Measurements from ENCODE around the gene CARF. TPM values are rescaled to one million over a fixed set of nuclear protein-coding genes. Genes with fewer than 3 reads are reported as not detected.
"Not testable (repeated sequence)": the region's sequence is repeated elsewhere in the genome, so short reads cannot be mapped to it uniquely, and the experiment has no call there.

CARF gene
- total and polyA plus RNA-seq, 2 donors: 7.0 to 14.1 TPM

DNA sequence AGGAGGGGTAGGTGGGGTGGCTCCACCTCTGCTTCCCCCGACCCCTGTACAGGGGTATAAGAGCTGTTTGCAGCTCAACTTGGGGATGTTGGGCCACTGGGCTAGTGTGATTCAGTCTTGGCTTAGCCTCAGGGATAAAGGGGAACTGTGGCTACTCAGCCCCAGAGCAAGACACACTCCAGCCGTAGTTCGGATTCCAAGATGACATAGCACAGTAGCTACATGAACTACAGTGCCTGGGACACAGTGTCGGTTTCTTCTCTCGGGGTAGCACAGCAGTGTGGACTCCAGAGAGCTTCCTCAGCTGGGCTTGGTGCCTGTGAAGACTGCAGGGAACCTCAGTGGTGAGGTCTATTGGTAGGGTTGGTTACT, 21.1 kb downstream of the CARF start:
- H3K4me1 ChIP-seq (ENCODE audit: control insufficient read depth in 2 of 2, insufficient read depth in 2 of 2, low read length in 2 of 2): no peaks in the 10 kb centered on the region
- no peak overlapping the region for H3K4me3 ChIP-seq (ENCODE audit: low read length in 2 of 2)
- H3K36me3 ChIP-seq (ENCODE audit: control insufficient read depth in 2 of 2, insufficient read depth in 2 of 2, low read length in 1 of 2): peaks cover 6 to 19% of the 10 kb centered on the region in 2 donors
- no peak for DNase-seq (ENCODE audit: low read depth in 6 of 9, low spot score in 9 of 9)
- no peaks in the 10 kb centered on the region for H3K27me3 ChIP-seq (ENCODE audit: control insufficient read depth in 2 of 2, insufficient read depth in 1 of 2, low read length in 1 of 2)
- WGBS: 98% methylated on average over 5 of the region's 5 CpGs
- H3K27ac ChIP-seq (ENCODE audit: low read depth in 1 of 2, low read length in 1 of 2): no peak overlapping the region
- H3K9me3 ChIP-seq (ENCODE audit: control insufficient read depth in 2 of 2, insufficient read depth in 1 of 2, low read length in 1 of 2): no peaks in the 10 kb centered on the region

DNA sequence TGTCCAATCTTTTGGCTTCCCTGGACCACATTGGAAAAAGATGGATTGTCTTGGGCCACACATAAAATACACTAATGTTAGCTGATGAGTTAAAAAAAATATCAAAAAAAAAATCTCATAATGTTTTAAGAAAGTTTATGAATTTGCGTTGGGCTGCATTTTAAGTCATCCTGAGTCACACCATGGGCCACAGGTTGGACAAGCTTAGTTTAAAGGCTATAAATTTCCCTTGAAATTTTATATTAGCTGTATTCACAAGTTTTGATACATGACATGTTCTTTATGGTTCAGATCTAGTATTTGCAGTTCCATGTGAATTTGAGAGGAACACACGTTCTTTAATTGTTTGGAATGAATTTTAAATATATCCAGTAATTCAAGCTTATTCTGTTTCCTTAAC, 21.9 kb downstream of the CARF start:
- Histone ChIP-seq H3K27me3 (ENCODE audit: control insufficient read depth in 2 of 2, insufficient read depth in 1 of 2, low read length in 1 of 2) (no peaks in the 10 kb centered on the region), H3K4me3 (ENCODE audit: low read length in 2 of 2) (no peak overlapping the region), H3K27ac (ENCODE audit: low read depth in 1 of 2, low read length in 1 of 2) (no peak overlapping the region), H3K9me3 (ENCODE audit: control insufficient read depth in 2 of 2, insufficient read depth in 1 of 2, low read length in 1 of 2) (no peaks in the 10 kb centered on the region), H3K4me1 (ENCODE audit: control insufficient read depth in 2 of 2, insufficient read depth in 2 of 2, low read length in 2 of 2) (no peaks in the 10 kb centered on the region), H3K36me3 (ENCODE audit: control insufficient read depth in 2 of 2, insufficient read depth in 2 of 2, low read length in 1 of 2) (peaks cover 10 to 19% of the 10 kb centered on the region in 2 donors)
- WGBS: 94% methylated on average over 2 of the region's 2 CpGs
- no peak for DNase-seq (ENCODE audit: low read depth in 6 of 9, low spot score in 9 of 9)

- WGBS: 88% methylated on average over 2 of the region's 2 CpGs
- Histone ChIP-seq H3K27me3 (ENCODE audit: control insufficient read depth in 2 of 2, insufficient read depth in 1 of 2, low read length in 1 of 2) (no peaks in the 10 kb centered on the region), H3K36me3 (ENCODE audit: control insufficient read depth in 2 of 2, insufficient read depth in 2 of 2, low read length in 1 of 2) (peaks cover 10 to 19% of the 10 kb centered on the region in 2 donors), H3K4me1 (ENCODE audit: control insufficient read depth in 2 of 2, insufficient read depth in 2 of 2, low read length in 2 of 2) (no peaks in the 10 kb centered on the region), H3K27ac (ENCODE audit: low read depth in 1 of 2, low read length in 1 of 2) (no peak overlapping the region), H3K4me3 (ENCODE audit: low read length in 2 of 2) (no peak overlapping the region), H3K9me3 (ENCODE audit: control insufficient read depth in 2 of 2, insufficient read depth in 1 of 2, low read length in 1 of 2) (no peaks in the 10 kb centered on the region)
- DNase-seq (ENCODE audit: low read depth in 6 of 9, low spot score in 9 of 9): no peak
Observed at GRCh38 chr2:202934456-202934855, 22.4 kb downstream of the CARF start.

DNA sequence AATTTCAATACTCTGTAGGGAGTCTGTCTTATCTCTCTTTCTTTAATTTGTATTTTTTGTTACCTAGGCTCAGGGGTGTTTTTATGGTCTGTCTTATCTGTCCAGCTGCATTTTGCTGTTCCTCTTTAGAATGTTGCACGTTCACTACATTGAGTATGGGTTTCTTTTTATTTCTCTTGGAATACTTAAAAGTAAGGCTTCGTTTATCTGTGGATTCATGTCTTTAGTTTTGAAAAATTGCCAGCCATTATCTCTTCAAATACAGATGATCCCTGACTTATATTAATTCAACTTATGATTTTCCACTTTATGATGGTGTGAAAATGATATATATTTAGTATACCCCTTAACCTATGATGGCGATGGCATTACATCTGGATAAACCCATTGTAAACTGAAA, 26.9 kb downstream of the CARF start:
- 98% methylated on average over 3 of the region's 3 CpGs for WGBS
- no peak for DNase-seq (ENCODE audit: low read depth in 6 of 9, low spot score in 9 of 9)
- peaks cover 6 to 12% of the 10 kb centered on the region in 2 donors for H3K36me3 ChIP-seq (ENCODE audit: control insufficient read depth in 2 of 2, insufficient read depth in 2 of 2, low read length in 1 of 2)
- no peaks in the 10 kb centered on the region for H3K9me3 ChIP-seq (ENCODE audit: control insufficient read depth in 2 of 2, insufficient read depth in 1 of 2, low read length in 1 of 2)
- no peaks in the 10 kb centered on the region for H3K4me1 ChIP-seq (ENCODE audit: control insufficient read depth in 2 of 2, insufficient read depth in 2 of 2, low read length in 2 of 2)
- H3K4me3 ChIP-seq (ENCODE audit: low read length in 2 of 2): no peak overlapping the region
- no peak overlapping the region for H3K27ac ChIP-seq (ENCODE audit: low read depth in 1 of 2, low read length in 1 of 2)
- no peaks in the 10 kb centered on the region for H3K27me3 ChIP-seq (ENCODE audit: control insufficient read depth in 2 of 2, insufficient read depth in 1 of 2, low read length in 1 of 2)

DNA sequence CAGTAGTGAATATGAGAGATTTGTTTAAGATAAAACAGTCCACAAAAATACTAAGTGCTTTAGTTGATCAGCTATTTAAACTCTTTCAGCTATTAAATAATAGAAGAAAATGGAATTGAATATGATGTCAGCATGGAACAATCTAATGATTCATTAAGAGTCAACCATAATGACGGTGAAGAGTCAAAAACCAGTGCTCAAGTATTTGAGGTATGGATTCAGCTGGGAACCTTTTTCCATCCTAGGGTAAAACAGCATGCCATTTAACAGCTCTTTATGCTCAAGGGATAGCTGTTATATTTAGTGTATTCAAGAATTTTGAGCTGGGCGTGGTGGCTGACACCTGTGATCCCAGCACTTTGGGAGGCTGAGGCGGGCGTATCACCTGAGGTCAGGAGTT, 29.7 kb downstream of the CARF start:
- Histone ChIP-seq H3K4me1 (ENCODE audit: control insufficient read depth in 2 of 2, insufficient read depth in 2 of 2, low read length in 2 of 2) (no peaks in the 10 kb centered on the region), H3K27me3 (ENCODE audit: control insufficient read depth in 2 of 2, insufficient read depth in 1 of 2, low read length in 1 of 2) (no peaks in the 10 kb centered on the region), H3K36me3 (ENCODE audit: control insufficient read depth in 2 of 2, insufficient read depth in 2 of 2, low read length in 1 of 2) (peaks cover 0 to 16% of the 10 kb centered on the region in 2 donors), H3K27ac (ENCODE audit: low read depth in 1 of 2, low read length in 1 of 2) (no peak overlapping the region), H3K9me3 (ENCODE audit: control insufficient read depth in 2 of 2, insufficient read depth in 1 of 2, low read length in 1 of 2) (no peaks in the 10 kb centered on the region), H3K4me3 (ENCODE audit: low read length in 2 of 2) (no peak overlapping the region)
- WGBS: 96% methylated on average over 4 of the region's 4 CpGs
- DNase-seq (ENCODE audit: low read depth in 6 of 9, low spot score in 9 of 9): no peak

DNA sequence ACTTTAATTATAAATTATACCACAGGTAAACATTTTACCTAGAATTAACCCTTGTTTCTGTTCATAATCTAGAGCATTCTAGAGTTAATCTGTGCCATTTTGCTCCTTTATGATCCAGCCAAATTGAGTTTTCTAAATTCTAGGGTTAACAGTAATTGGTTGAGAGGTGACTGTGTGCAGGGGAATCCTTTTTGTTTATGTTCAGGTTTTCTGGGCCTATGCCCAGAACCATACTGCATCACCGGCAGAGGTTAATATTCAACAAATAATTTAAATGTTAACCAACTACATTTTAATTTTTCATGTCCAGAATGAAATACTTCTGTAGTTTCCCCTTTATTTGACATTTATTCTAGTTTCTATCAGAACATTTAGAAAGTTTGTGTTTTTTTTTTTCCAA, 32.3 kb downstream of the CARF start:
- Histone ChIP-seq H3K27me3 (ENCODE audit: control insufficient read depth in 2 of 2, insufficient read depth in 1 of 2, low read length in 1 of 2) (no peaks in the 10 kb centered on the region), H3K4me1 (ENCODE audit: control insufficient read depth in 2 of 2, insufficient read depth in 2 of 2, low read length in 2 of 2) (no peaks in the 10 kb centered on the region), H3K27ac (ENCODE audit: low read depth in 1 of 2, low read length in 1 of 2) (no peak overlapping the region), H3K4me3 (ENCODE audit: low read length in 2 of 2) (no peak overlapping the region), H3K36me3 (ENCODE audit: control insufficient read depth in 2 of 2, insufficient read depth in 2 of 2, low read length in 1 of 2) (peaks cover 0 to 12% of the 10 kb centered on the region in 2 donors), H3K9me3 (ENCODE audit: control insufficient read depth in 2 of 2, insufficient read depth in 1 of 2, low read length in 1 of 2) (peaks cover 0 to 2% of the 10 kb centered on the region in 2 donors)
- no peak for DNase-seq (ENCODE audit: low read depth in 6 of 9, low spot score in 9 of 9)
- 97% methylated on average over 1 of the region's 1 CpG for WGBS

DNA sequence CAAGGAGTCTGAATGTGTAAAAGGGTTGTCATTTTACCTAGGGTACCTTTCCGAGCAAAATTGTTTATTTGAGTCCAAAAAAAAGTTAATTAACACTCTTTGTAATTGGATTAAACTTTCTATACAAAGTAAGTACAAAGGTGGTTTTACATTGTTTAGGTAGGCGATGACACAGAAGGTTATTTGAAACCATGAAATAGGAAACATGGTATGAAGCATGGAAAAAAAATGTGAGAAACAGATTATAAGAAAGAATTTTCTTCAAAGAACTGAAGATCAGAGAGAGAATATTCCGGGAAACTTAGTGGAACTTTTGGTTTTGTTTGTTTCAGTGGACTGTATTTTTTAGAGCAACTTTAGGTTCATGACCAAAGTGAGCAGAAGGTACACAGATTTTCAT, 32.7 kb downstream of the CARF start:
- Histone ChIP-seq H3K9me3 (ENCODE audit: control insufficient read depth in 2 of 2, insufficient read depth in 1 of 2, low read length in 1 of 2) (peaks cover 0 to 2% of the 10 kb centered on the region in 2 donors), H3K27ac (ENCODE audit: low read depth in 1 of 2, low read length in 1 of 2) (no peak overlapping the region), H3K36me3 (ENCODE audit: control insufficient read depth in 2 of 2, insufficient read depth in 2 of 2, low read length in 1 of 2) (peaks cover 0 to 12% of the 10 kb centered on the region in 2 donors), H3K4me1 (ENCODE audit: control insufficient read depth in 2 of 2, insufficient read depth in 2 of 2, low read length in 2 of 2) (no peaks in the 10 kb centered on the region), H3K4me3 (ENCODE audit: low read length in 2 of 2) (no peak overlapping the region), H3K27me3 (ENCODE audit: control insufficient read depth in 2 of 2, insufficient read depth in 1 of 2, low read length in 1 of 2) (no peaks in the 10 kb centered on the region)
- WGBS: 97% methylated on average over 3 of the region's 3 CpGs
- DNase-seq (ENCODE audit: low read depth in 6 of 9, low spot score in 9 of 9): no peak

DNA sequence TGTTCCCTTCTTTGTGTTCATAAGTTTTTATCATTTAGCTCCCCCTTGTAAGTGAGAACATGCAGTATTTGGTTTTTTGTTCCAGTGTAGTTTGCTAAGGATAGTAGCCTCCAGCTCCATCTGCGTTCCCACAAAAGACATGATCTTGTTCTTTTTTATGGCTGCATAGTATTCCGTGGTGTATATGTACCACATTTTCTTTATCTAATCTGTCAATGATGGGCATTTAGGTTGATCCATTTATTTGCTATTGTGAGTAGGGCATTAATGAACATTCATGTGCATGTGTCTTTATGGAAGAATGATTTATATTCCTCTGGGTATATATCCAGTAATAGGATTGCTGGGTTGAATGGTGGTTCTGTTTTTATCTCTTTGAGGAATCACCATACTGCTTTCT, 33.4 kb downstream of the CARF start:
- H3K27ac ChIP-seq (ENCODE audit: low read depth in 1 of 2, low read length in 1 of 2): no peak overlapping the region
- WGBS: over 99% methylated on average over 2 of the region's 2 CpGs
- H3K36me3 ChIP-seq (ENCODE audit: control insufficient read depth in 2 of 2, insufficient read depth in 2 of 2, low read length in 1 of 2): peaks cover 0 to 11% of the 10 kb centered on the region in 2 donors
- H3K27me3 ChIP-seq (ENCODE audit: control insufficient read depth in 2 of 2, insufficient read depth in 1 of 2, low read length in 1 of 2): no peaks in the 10 kb centered on the region
- H3K4me1 ChIP-seq (ENCODE audit: control insufficient read depth in 2 of 2, insufficient read depth in 2 of 2, low read length in 2 of 2): no peaks in the 10 kb centered on the region
- DNase-seq (ENCODE audit: low read depth in 6 of 9, low spot score in 9 of 9): no peak
- no peak overlapping the region for H3K4me3 ChIP-seq (ENCODE audit: low read length in 2 of 2)
- H3K9me3 ChIP-seq (ENCODE audit: control insufficient read depth in 2 of 2, insufficient read depth in 1 of 2, low read length in 1 of 2): peaks cover 0 to 2% of the 10 kb centered on the region in 2 donors

- not testable (repeated sequence) for H3K9me3 ChIP-seq (ENCODE audit: control insufficient read depth in 2 of 2, insufficient read depth in 1 of 2, low read length in 1 of 2); DNase-seq (ENCODE audit: low read depth in 6 of 9, low spot score in 9 of 9); H3K4me3 ChIP-seq (ENCODE audit: low read length in 2 of 2); H3K27ac ChIP-seq (ENCODE audit: low read depth in 1 of 2, low read length in 1 of 2); H3K27me3 ChIP-seq (ENCODE audit: control insufficient read depth in 2 of 2, insufficient read depth in 1 of 2, low read length in 1 of 2); H3K4me1 ChIP-seq (ENCODE audit: control insufficient read depth in 2 of 2, insufficient read depth in 2 of 2, low read length in 2 of 2); H3K36me3 ChIP-seq (ENCODE audit: control insufficient read depth in 2 of 2, insufficient read depth in 2 of 2, low read length in 1 of 2)
- 97% methylated on average over 3 of the region's 3 CpGs for WGBS
Observed at GRCh38 chr2:202949333-202949732, 37.3 kb downstream of the CARF start.

- no peak overlapping the region for H3K27ac ChIP-seq (ENCODE audit: low read depth in 1 of 2, low read length in 1 of 2)
- peaks cover 0 to 2% of the 10 kb centered on the region in 2 donors for H3K9me3 ChIP-seq (ENCODE audit: control insufficient read depth in 2 of 2, insufficient read depth in 1 of 2, low read length in 1 of 2)
- H3K4me1 ChIP-seq (ENCODE audit: control insufficient read depth in 2 of 2, insufficient read depth in 2 of 2, low read length in 2 of 2): no peaks in the 10 kb centered on the region
- 54% methylated on average over 2 of the region's 2 CpGs for WGBS
- peaks cover 0 to 3% of the 10 kb centered on the region in 2 donors for H3K36me3 ChIP-seq (ENCODE audit: control insufficient read depth in 2 of 2, insufficient read depth in 2 of 2, low read length in 1 of 2)
- H3K4me3 ChIP-seq (ENCODE audit: low read length in 2 of 2): no peak overlapping the region
- DNase-seq (ENCODE audit: low read depth in 6 of 9, low spot score in 9 of 9): no peak
- no peaks in the 10 kb centered on the region for H3K27me3 ChIP-seq (ENCODE audit: control insufficient read depth in 2 of 2, insufficient read depth in 1 of 2, low read length in 1 of 2)
Observed at GRCh38 chr2:202950592-202950991, 38.5 kb downstream of the CARF start.

Measured in thymus (tissue), 11 donors.